IMR-90 (cell line): ENCODE measurements around the gene TRIO. TPM values are rescaled to one million over a fixed set of nuclear protein-coding genes. Genes with fewer than 3 reads are reported as not detected.

Experiments used
- ATAC-seq: fragments of 200-7000 bp; cut with Tn5 transposase; 2 replicates; pipeline ENCODE4 v1.9.1; 2020; ENCODE audit warnings: low read depth, mild to moderate bottlenecking, moderate library complexity
- BruUV-seq: library from RNA; stranded (reverse); fragments of 400-500 nt; replicated peaks from 2 replicates; lab custom pipeline; 2021; lab: Mats Ljungman, UMichigan
- CTCF ChIA-PET: fragments of 300-600 bp; formaldehyde crosslinking; extraction: SDS; loops from one replicate; lab custom pipeline; 2021; ENCODE audit warnings: antibody characterized with exemption; lab: Yijun Ruan, JAX
- POLR2A ChIA-PET: fragments of 300-600 bp; sonication (Branson Sonifier 250); formaldehyde crosslinking; loops from one replicate; lab custom pipeline; 2022; ENCODE audit warnings: antibody characterized with exemption; ENCODE audit not compliant: unreplicated experiment; lab: Charles Lee
- DNase-seq: peaks from one replicate; pipeline ENCODE4 v3.0.0; 2013
- H2AFZ ChIP-seq: replicated peaks from 2 replicates; pipeline ENCODE3; 2013; ENCODE audit warnings: low read length, mild to moderate bottlenecking; ENCODE audit not compliant: poor library complexity
- H2AK5ac ChIP-seq: 2 replicates; pipeline ENCODE4 v1.6.1; 2013; ENCODE audit warnings: low read depth, low read length, inconsistent platforms
- H2AK9ac ChIP-seq: replicated peaks from 2 replicates; pipeline ENCODE3; 2013; ENCODE audit warnings: mild to moderate bottlenecking, low read depth, low read length, moderate library complexity; ENCODE audit not compliant: poor library complexity
- H2BK120ac ChIP-seq: 2 replicates; pipeline ENCODE4 v1.6.1; 2013; ENCODE audit warnings: low read depth, low read length, inconsistent platforms
- H2BK15ac ChIP-seq: 3 replicates; pipeline ENCODE4 v1.6.1; 2013; ENCODE audit warnings: low read depth, low read length, inconsistent platforms
- H2BK20ac ChIP-seq: 2 replicates; pipeline ENCODE4 v1.6.1; 2013; ENCODE audit warnings: low read depth, mild to moderate bottlenecking, inconsistent platforms, low read length, moderate library complexity
- H2BK5ac ChIP-seq: 2 replicates; pipeline ENCODE4 v1.6.1; 2013; ENCODE audit warnings: mild to moderate bottlenecking, low read depth, low read length, inconsistent platforms; ENCODE audit not compliant: poor library complexity, severe bottlenecking
- H3K14ac ChIP-seq: replicated peaks from 2 replicates; pipeline ENCODE4 v1.6.1; 2013; ENCODE audit warnings: low read depth, low read length, inconsistent platforms
- H3K18ac ChIP-seq: 2 replicates; pipeline ENCODE4 v1.6.1; 2013; ENCODE audit warnings: low read depth, low read length, control low read depth
- H3K23ac ChIP-seq: 2 replicates; pipeline ENCODE4 v1.6.1; 2013; ENCODE audit warnings: low read depth, low read length, inconsistent platforms
- H3K27ac ChIP-seq: 2 replicates; pipeline ENCODE4 v1.5.1; 2013; ENCODE audit warnings: mild to moderate bottlenecking, control low read depth, low read length; ENCODE audit not compliant: insufficient read depth
- H3K27me3 ChIP-seq: 2 replicates; pipeline ENCODE4 v1.6.1; 2013; ENCODE audit warnings: low read length; ENCODE audit not compliant: control insufficient read depth, insufficient read depth
- H3K36me3 ChIP-seq: 2 replicates; pipeline ENCODE4 v1.6.1; 2013; ENCODE audit warnings: low read length, mixed read lengths; ENCODE audit not compliant: control insufficient read depth, insufficient read depth
- H3K4ac ChIP-seq: 2 replicates; pipeline ENCODE4 v1.6.1; 2013; ENCODE audit warnings: low read depth, low read length, inconsistent platforms
- H3K4me1 ChIP-seq: 2 replicates; pipeline ENCODE4 v1.6.1; 2013; ENCODE audit warnings: low read length, mixed read lengths; ENCODE audit not compliant: control insufficient read depth, insufficient read depth
- H3K4me2 ChIP-seq: 2 replicates; pipeline ENCODE4 v1.6.1; 2013; ENCODE audit warnings: low read depth, mild to moderate bottlenecking, control low read depth, low read length, moderate library complexity
- H3K4me3 ChIP-seq: 2 replicates; pipeline ENCODE4 v1.5.1; 2013; ENCODE audit warnings: low read depth, mild to moderate bottlenecking, control low read depth, low read length, moderate library complexity; ENCODE audit not compliant: insufficient read depth
- H3K56ac ChIP-seq: 2 replicates; pipeline ENCODE4 v1.6.1; 2013; ENCODE audit warnings: low read length, inconsistent platforms; ENCODE audit not compliant: insufficient read depth; ENCODE audit errors: extremely low read depth
- H3K79me1 ChIP-seq, 2 experiments: 2 replicates each; pipeline ENCODE4 v1.6.1; 2013; ENCODE audit warnings: low read length in 2 of 2, inconsistent platforms in 1 of 2, low read depth in 1 of 2
- H3K9ac ChIP-seq: 2 replicates; pipeline ENCODE4 v1.6.1; 2013; ENCODE audit warnings: low read depth, low read length, control low read depth
- H3K9me1 ChIP-seq: 2 replicates; pipeline ENCODE4 v1.6.1; 2013; ENCODE audit warnings: low read length, inconsistent platforms; ENCODE audit not compliant: insufficient read depth
- H3K9me3 ChIP-seq: 2 replicates; pipeline ENCODE4 v1.6.1; 2013; ENCODE audit warnings: low read length; ENCODE audit not compliant: control insufficient read depth, insufficient read depth
- H4K20me1 ChIP-seq: 2 replicates; pipeline ENCODE4 v1.6.1; 2013; ENCODE audit warnings: low read length, inconsistent platforms; ENCODE audit not compliant: insufficient read depth
- H4K5ac ChIP-seq: 2 replicates; pipeline ENCODE4 v1.6.1; 2013; ENCODE audit warnings: mild to moderate bottlenecking, low read depth, low read length, control low read depth
- H4K8ac ChIP-seq, 2 experiments: 2 replicates each; pipeline ENCODE4 v1.6.1; 2013; ENCODE audit warnings: low read depth in 2 of 2, low read length in 2 of 2, control low read depth in 1 of 2, inconsistent platforms in 1 of 2
- H4K91ac ChIP-seq: 2 replicates; pipeline ENCODE4 v1.6.1; 2013; ENCODE audit warnings: low read depth, low read length, inconsistent platforms; ENCODE audit not compliant: insufficient read depth
- BHLHE40 ChIP-seq: fragments of 150-350 bp; IDR thresholded peaks from 2 replicates; pipeline ENCODE4 v1.6.1; 2016; ENCODE audit warnings: mild to moderate bottlenecking, low read depth, low read length
- CEBPB ChIP-seq: IDR thresholded peaks from 2 replicates; pipeline ENCODE4 v1.6.1; 2012; ENCODE audit warnings: low read depth, low read length, improper control_type of control experiment
- CHD1 ChIP-seq: IDR thresholded peaks from 2 replicates; pipeline ENCODE4 v1.6.1; 2012; ENCODE audit warnings: low read depth, low read length, improper control_type of control experiment
- CTCF ChIP-seq: conservative IDR thresholded peaks from 2 replicates; pipeline ENCODE4 v1.5.1; 2012; ENCODE audit warnings: mild to moderate bottlenecking, low read depth, low read length, improper control_type of control experiment
- ELK1 ChIP-seq: fragments of 150-350 bp; IDR thresholded peaks from 2 replicates; pipeline ENCODE4 v1.6.1; 2016; ENCODE audit warnings: low read depth, mild to moderate bottlenecking, low read length, moderate library complexity, borderline replicate concordance
- FOS ChIP-seq: fragments of 150-350 bp; IDR thresholded peaks from 2 replicates; pipeline ENCODE4 v1.6.1; 2016; ENCODE audit warnings: low read depth, low read length
- MAFK ChIP-seq: IDR thresholded peaks from 2 replicates; pipeline ENCODE4 v1.6.1; 2012; ENCODE audit warnings: low read depth, low read length, improper control_type of control experiment
- MAZ ChIP-seq: IDR thresholded peaks from 2 replicates; pipeline ENCODE4 v1.6.1; 2012; ENCODE audit warnings: low read depth, mild to moderate bottlenecking, low read length, improper control_type of control experiment, moderate library complexity, borderline replicate concordance
- MXI1 ChIP-seq: IDR thresholded peaks from 2 replicates; pipeline ENCODE4 v1.6.1; 2012; ENCODE audit warnings: low read depth, mild to moderate bottlenecking, low read length, moderate library complexity, borderline replicate concordance
- NFE2L2 ChIP-seq: fragments of 150-350 bp; IDR thresholded peaks from 2 replicates; pipeline ENCODE4 v1.6.1; 2016; ENCODE audit warnings: low read depth, mild to moderate bottlenecking, low read length
- POLR2A ChIP-seq: IDR thresholded peaks from 2 replicates; pipeline ENCODE4 v1.6.1; 2012; ENCODE audit warnings: mild to moderate bottlenecking, low read depth, low read length
- RFX5 ChIP-seq: IDR thresholded peaks from 2 replicates; pipeline ENCODE4 v1.8.0; 2012; ENCODE audit warnings: low read depth, mild to moderate bottlenecking, low read length, moderate library complexity
- SMC3 ChIP-seq: fragments of 150-350 bp; IDR thresholded peaks from 2 replicates; pipeline ENCODE4 v1.6.1; 2016; ENCODE audit warnings: low read depth, mild to moderate bottlenecking, antibody characterized with exemption, low read length, moderate library complexity
- USF2 ChIP-seq: fragments of 150-350 bp; IDR thresholded peaks from 2 replicates; pipeline ENCODE4 v1.6.1; 2017; ENCODE audit warnings: mild to moderate bottlenecking, antibody characterized with exemption, low read length, low read depth
- WGBS, 2 experiments: methylation state at CpG; one replicate each; pipeline versions ENCODE4 v1.1.5 to v1.1.7; 2013; ENCODE audit warnings: missing lambda C conversion rate in 2 of 2; ENCODE audit not compliant: insufficient read length in 1 of 2; ENCODE audit errors: extremely low coverage in 2 of 2; 5-methylcytosine and 5-hydroxymethylcytosine counted together
- dilution Hi-C: fragments of 300-500 bp; cut with HindIII; formaldehyde crosslinking; loops from one replicate; pipeline ENCODE4 v1.14.3; 2018; ENCODE audit warnings: low sequenced_read_pairs; ENCODE audit not compliant: unreplicated experiment
- in situ Hi-C: fragments of 300-500 bp; cut with MboI; formaldehyde crosslinking; loops from 3 replicates; pipeline ENCODE4 v1.14.3; 2019; ENCODE audit warnings: low sequenced_read_pairs, inconsistent platforms, mixed read lengths
- intact Hi-C: fragments of 100-400 bp; cut with micrococcal nuclease; formaldehyde crosslinking; loops from 2 replicates; pipeline ENCODE4 v1.10.0; 2022
- polyA plus RNA-seq, 3 experiments: library from polyadenylated mRNA; depleted of rRNA; stranded (reverse); fragments of >200 nt; gene quantifications; 2 replicates each; pipeline ENCODE4 v1.2.3, GENCODE V29; 2012; ENCODE audit warnings: low replicate concordance in 1 of 3
- total RNA-seq: library from RNA; depleted of rRNA; stranded (reverse); fragments of >200 nt; gene quantifications from 2 replicates; pipeline ENCODE4 v1.2.3, GENCODE V29; 2012

TRIO gene
- total and polyA plus RNA-seq, 2 of the 4 experiments (the other 2 are of a cell fraction): 206 to 522 TPM

- no peak overlapping the region for H3K14ac ChIP-seq
- in situ Hi-C loops (no loop called here), dilution Hi-C loops (no loop called here), intact Hi-C loops (no loop called here)
- no peak overlapping the region for H2BK20ac ChIP-seq
- ChIA-PET CTCF (no interaction called here), POLR2A (interaction anchor here (0.7 kb wide), 1 partner anchor 267 kb away, joined by 3 read pairs; no protein-coding TSS in a partner anchor)
- no peak overlapping the region for H4K91ac ChIP-seq
- H2BK15ac ChIP-seq: no peak overlapping the region
- no peaks in the 10 kb centered on the region for H3K4me1 ChIP-seq
- H2AK9ac ChIP-seq: no peak overlapping the region
- no peak overlapping the region for H3K9ac ChIP-seq
- no peaks in the 10 kb centered on the region for H4K20me1 ChIP-seq
- BruUV-seq: no TSS peak
- H3K4me3 ChIP-seq: no peak overlapping the region
- no peak overlapping the region for H3K56ac ChIP-seq
- WGBS, 2 experiments: no CpG with 5 or more reads among the region's 6 CpGs
- no peaks in the 10 kb centered on the region for H3K9me3 ChIP-seq
- no peak overlapping the region for H3K27ac ChIP-seq
- no peak overlapping the region for H2AFZ ChIP-seq
- H3K4ac ChIP-seq: no peak overlapping the region
- H3K27me3 ChIP-seq: peaks cover 11% of the 10 kb centered on the region
- no peak overlapping the region for H4K5ac ChIP-seq
- H3K79me1 ChIP-seq: no peaks in the 10 kb centered on the region
- H3K9me1 ChIP-seq: no peaks in the 10 kb centered on the region
- TF ChIP-seq ELK1: no peak
- no peak for TF ChIP-seq RFX5
- TF ChIP-seq POLR2A: no peak
- TF ChIP-seq USF2: no peak
- TF ChIP-seq MXI1: no peak
- TF ChIP-seq CTCF: no peak
- TF ChIP-seq MAFK: no peak
- TF ChIP-seq MAZ: no peak
- TF ChIP-seq SMC3: no peak
- no peak for TF ChIP-seq CEBPB
- TF ChIP-seq CHD1: no peak
- no peak for TF ChIP-seq BHLHE40
- no peak for TF ChIP-seq FOS
- TF ChIP-seq NFE2L2: no peak
- no peak for ATAC-seq
- no peak overlapping the region for H4K8ac ChIP-seq
- no peak overlapping the region for H2BK120ac ChIP-seq
- no peaks in the 10 kb centered on the region for H3K36me3 ChIP-seq
- no peak overlapping the region for H3K23ac ChIP-seq
- no peak overlapping the region for H2BK5ac ChIP-seq
- no peak for DNase-seq
- no peak overlapping the region for H3K18ac ChIP-seq
- H2AK5ac ChIP-seq: no peak overlapping the region
- no peak overlapping the region for H3K4me2 ChIP-seq
Observed at GRCh38 chr5:14528115-14528514, 385.0 kb downstream of the TRIO start.
